Stomach smooth muscle (tissue), 2 donors: ENCODE data around the gene DLGAP5.
A peak's percentile ranks its signal among the peaks of the same experiment; 100 is the strongest.

Source experiments
- H3K27ac ChIP-seq: one replicate; pipeline ENCODE4 v1.7.0; 2013; ENCODE audit warnings: mild to moderate bottlenecking, low read length, inconsistent platforms
- H3K27me3 ChIP-seq, 2 donors: one replicate each; pipeline ENCODE4 v1.7.0; 2013; ENCODE audit warnings: low read length in 2 of 2; ENCODE audit not compliant: insufficient read depth in 2 of 2, control insufficient read depth in 1 of 2
- H3K36me3 ChIP-seq, 2 donors: one replicate each; pipeline ENCODE4 v1.7.0; 2013; ENCODE audit warnings: low read length in 2 of 2; ENCODE audit not compliant: control insufficient read depth in 2 of 2, insufficient read depth in 2 of 2
- H3K4me1 ChIP-seq: one replicate; pipeline ENCODE4 v1.7.0; 2013; ENCODE audit warnings: low read length; ENCODE audit not compliant: control insufficient read depth, insufficient read depth
- H3K4me3 ChIP-seq, 2 donors: one replicate each; pipeline ENCODE4 v1.7.0; 2013; ENCODE audit warnings: low read length in 2 of 2
- H3K9ac ChIP-seq, 2 donors: one replicate each; pipeline ENCODE4 v1.7.0; 2013; ENCODE audit warnings: low read length in 2 of 2, mild to moderate bottlenecking in 1 of 2
- H3K9me3 ChIP-seq, 2 donors: one replicate each; pipeline ENCODE4 v1.7.0; 2013; ENCODE audit warnings: low read length in 2 of 2; ENCODE audit not compliant: control insufficient read depth in 2 of 2
- donor health status: healthy.
- donor health status: Pancreatic carcinoma.

DLGAP5 gene

DNA sequence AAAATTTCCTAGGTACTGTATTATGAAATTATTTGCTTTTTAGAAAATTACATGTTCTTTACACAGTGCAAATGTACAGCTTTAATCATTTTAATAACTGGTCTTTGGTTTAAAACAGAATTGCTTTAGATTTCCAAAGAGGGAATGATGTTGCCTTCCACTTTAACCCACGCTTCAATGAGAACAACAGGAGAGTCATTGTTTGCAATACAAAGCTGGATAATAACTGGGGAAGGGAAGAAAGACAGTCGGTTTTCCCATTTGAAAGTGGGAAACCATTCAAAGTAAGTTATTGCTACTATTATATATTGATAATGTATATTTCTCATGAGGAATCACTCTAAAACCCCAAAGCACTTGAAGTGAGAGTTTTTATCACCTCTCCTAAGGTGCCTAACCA is 48.9 kb downstream of the DLGAP5 start:
- peaks cover 14 to 19% of the 10 kb centered on the region in 2 donors for H3K36me3 ChIP-seq

DNA sequence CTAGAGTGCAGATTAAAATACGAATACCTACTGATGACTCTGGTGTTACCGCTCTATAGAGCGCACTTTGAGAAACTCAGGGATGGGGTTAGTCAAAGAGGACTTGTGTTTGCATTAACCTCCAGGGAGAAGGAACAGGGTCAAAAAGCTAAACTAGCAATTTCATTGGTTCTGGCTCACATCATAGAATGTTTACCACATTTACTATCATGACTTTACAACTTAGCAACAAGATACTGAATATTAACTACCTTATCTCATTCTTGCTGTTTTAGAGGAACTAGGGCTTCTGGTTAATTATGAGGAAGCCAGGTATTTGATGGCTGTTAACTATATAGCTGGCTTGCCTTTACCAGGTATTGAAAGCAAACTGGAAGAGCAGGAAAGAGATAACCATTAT is 49.6 kb downstream of the DLGAP5 start:
- Histone ChIP-seq H3K27ac (no peak overlapping the region), H3K36me3 (peaks cover 14 to 19% of the 10 kb centered on the region in 2 donors), H3K9ac (no peak overlapping the region), H3K4me1 (peaks cover 4% of the 10 kb centered on the region), H3K9me3 (no peaks in the 10 kb centered on the region), H3K27me3 (no peaks in the 10 kb centered on the region), H3K4me3 (no peak overlapping the region)

More for the DNA sequence above, 48.9 kb downstream of the DLGAP5 start:
- Histone ChIP-seq H3K9ac (no peak overlapping the region), H3K27ac (no peak overlapping the region), H3K9me3 (no peaks in the 10 kb centered on the region), H3K4me1 (peaks cover 2% of the 10 kb centered on the region), H3K27me3 (no peaks in the 10 kb centered on the region), H3K4me3 (no peak overlapping the region)

DNA sequence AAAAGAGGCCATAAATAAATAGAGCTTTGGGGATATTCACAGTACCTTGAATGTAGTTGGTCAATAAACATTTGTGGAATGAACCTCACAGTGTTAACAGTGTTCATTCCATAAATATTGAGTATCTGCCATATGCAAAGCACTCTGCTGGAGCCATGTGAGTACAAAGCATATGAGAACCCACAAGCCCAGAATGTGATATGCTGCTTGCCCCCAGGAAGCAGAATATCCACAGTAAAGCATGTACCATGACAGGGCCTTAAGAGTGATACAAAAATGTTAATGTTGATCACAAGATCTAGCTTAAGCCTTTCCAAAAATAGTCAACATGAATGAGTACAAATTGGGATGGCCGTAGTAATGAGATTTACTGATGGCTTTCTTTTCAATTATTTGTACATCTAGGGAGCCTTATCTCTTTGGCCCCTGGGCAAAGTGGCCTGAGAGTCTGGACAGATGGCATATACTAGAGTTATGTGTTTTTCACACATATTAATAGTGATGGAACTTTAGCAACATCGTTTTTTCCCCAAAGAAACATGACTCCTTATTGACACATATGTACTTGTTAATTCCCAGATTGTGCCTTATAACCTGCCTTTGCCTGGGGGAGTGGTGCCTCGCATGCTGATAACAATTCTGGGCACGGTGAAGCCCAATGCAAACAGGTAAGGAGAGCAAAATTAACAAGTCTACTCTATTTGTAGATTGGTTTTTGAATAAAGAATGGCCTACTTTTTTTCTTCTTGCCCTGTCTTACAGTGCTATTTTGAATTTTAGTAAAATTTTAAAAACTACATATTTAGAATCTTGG is 51.5 kb downstream of the DLGAP5 start:
- peaks cover 14 to 19% of the 10 kb centered on the region in 2 donors for H3K36me3 ChIP-seq
- H3K27me3 ChIP-seq = no peaks in the 10 kb centered on the region
- H3K4me1 ChIP-seq = peaks cover 8% of the 10 kb centered on the region
- H3K4me3 ChIP-seq = no peak overlapping the region
- H3K9me3 ChIP-seq = no peaks in the 10 kb centered on the region
- H3K27ac ChIP-seq = no peak overlapping the region
- H3K9ac ChIP-seq = no peak overlapping the region

DNA sequence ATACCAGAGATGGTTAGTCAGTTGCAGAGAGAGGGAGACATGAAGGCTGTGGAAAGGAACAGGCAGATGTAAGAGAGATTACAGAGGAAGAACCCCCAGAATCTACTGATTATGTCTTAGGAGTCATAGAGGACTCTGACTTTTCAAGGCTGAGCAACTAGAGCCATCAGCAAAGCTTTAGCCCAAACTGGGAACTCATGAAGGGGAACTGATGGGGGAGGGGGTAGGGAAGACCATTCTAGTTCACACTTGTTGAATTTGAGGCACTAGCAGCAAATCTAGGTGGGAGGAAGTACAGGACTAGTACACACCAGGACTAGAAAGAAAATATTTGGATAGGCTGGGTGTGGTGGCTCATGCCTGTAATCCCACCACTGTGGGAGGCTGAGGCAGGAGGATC is 52.2 kb downstream of the DLGAP5 start:
- H3K4me1 ChIP-seq = peaks cover 8% of the 10 kb centered on the region
- H3K9me3 ChIP-seq = no peaks in the 10 kb centered on the region
- no peak overlapping the region for H3K9ac ChIP-seq
- peaks cover 14 to 19% of the 10 kb centered on the region in 2 donors for H3K36me3 ChIP-seq
- H3K4me3 ChIP-seq = no peak overlapping the region
- no peaks in the 10 kb centered on the region for H3K27me3 ChIP-seq
- H3K27ac ChIP-seq = no peak overlapping the region

DNA sequence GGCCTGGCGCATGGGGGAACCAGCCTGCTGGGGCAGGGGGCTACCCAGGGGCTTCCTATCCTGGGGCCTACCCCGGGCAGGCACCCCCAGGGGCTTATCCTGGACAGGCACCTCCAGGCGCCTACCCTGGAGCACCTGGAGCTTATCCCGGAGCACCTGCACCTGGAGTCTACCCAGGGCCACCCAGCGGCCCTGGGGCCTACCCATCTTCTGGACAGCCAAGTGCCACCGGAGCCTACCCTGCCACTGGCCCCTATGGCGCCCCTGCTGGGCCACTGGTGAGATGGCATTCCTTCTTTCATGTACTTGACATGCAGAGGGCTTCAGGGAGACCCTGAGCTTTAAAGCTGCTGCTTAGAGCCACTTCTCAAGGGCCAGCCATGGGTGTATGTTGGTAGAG is 53.3 kb downstream of the DLGAP5 start:
- H3K4me1 ChIP-seq = peaks cover 8% of the 10 kb centered on the region
- H3K4me3 ChIP-seq = peak overlapping the region in 1 of 2 donors; percentile 35
- H3K27ac ChIP-seq = peak overlapping the region; percentile 31
- H3K9ac ChIP-seq = no peak overlapping the region
- peaks cover 12 to 19% of the 10 kb centered on the region in 2 donors for H3K36me3 ChIP-seq
- H3K27me3 ChIP-seq = no peaks in the 10 kb centered on the region
- H3K9me3 ChIP-seq = no peaks in the 10 kb centered on the region

DNA sequence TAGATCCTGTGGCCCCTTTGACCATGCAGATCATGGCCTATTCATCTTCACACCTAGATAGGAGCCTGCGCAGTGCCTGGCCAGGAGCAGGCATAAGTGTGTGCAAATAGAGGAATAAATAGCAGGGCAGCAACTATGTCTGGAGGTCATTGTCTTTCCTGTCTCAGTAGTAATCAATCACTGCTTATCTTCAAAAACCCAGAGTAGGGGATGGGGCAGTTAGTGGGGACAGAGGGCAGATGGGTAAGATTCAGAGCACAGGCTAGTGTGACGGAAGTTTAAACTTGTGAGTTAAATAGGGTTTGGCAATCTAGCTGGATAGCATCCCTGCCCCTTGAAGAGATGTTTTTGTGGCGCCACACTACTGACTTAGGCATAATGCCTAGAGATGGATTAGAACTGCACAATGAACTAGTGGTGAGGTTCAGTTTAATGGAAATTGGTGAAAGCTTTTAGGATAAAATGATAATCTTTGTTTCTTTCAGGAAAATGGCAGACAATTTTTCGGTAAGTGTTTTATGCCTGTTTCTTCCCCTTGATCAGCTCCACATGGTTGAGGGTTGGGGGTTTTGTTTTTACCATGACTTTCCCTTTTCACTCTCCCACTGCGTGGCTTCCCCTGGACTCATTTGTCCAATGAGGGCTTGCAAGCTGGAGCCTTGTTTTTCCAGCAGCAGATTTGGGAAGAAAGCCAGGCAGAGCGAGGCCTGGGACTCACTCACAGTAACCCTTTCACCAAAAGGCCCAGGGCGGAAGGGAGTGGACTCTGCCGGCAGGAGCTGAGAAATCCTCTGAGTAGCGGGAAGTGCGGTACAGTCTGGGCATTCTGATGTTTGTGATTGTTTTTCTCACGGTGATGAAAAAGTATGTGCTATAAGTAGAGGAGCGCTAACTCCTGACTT is 54.2 kb downstream of the DLGAP5 start:
- Histone ChIP-seq H3K27ac (peak overlapping the region; percentile 62), H3K4me3 (peak overlapping the region; percentile 14 to 47), H3K9ac (peak overlapping the region; percentile 1 to 51), H3K9me3 (no peaks in the 10 kb centered on the region), H3K36me3 (peaks cover 12 to 19% of the 10 kb centered on the region in 2 donors), H3K27me3 (no peaks in the 10 kb centered on the region), H3K4me1 (peaks cover 8% of the 10 kb centered on the region)

DNA sequence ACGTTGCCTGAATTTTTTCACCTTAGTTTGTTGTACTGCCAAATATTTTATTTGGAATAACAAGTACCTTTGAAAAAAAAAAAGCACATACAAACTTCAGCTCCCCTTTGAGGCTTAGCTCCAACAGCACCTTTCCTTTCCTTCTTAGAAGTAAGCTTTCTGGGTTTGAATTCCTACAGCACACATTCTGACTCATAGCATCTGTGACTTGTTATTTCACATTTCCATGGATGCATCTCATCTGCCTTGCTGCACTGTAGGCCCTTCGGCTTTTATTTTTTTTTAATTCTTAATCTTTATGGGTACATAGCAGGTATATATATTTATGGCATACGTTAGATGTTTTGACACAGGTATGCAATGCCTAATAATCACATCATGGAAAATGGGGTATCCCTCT is 55.1 kb downstream of the DLGAP5 start:
- Histone ChIP-seq H3K4me1 (peaks cover 11% of the 10 kb centered on the region), H3K4me3 (no peak overlapping the region), H3K36me3 (peaks cover 12% of the 10 kb centered on the region in 2 donors), H3K27ac (no peak overlapping the region), H3K9ac (no peak overlapping the region), H3K9me3 (no peaks in the 10 kb centered on the region), H3K27me3 (no peaks in the 10 kb centered on the region)

DNA sequence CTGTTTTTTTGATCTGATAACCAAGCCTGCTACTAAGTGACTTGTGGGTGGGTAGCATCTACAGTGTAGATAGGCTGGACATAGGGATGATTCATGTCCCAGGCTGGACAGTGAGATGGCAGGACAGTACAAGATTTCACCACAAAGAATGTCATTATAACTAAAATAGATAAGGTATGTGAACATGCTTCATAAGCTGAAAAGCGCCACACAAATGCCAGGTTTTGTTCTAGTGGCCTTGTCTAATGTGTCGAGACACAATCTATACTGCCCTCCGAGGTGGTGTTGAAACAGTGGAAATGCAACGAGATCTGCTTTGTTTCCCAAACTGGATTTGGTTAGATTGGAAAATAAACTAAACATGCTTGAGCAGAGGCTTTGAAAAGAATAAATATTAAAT is 58.0 kb downstream of the DLGAP5 start:
- Histone ChIP-seq H3K9ac (no peak overlapping the region), H3K27ac (no peak overlapping the region), H3K4me1 (peaks cover 23% of the 10 kb centered on the region), H3K4me3 (no peak overlapping the region), H3K27me3 (peaks cover 0 to 4% of the 10 kb centered on the region in 2 donors), H3K36me3 (no peaks in the 10 kb centered on the region), H3K9me3 (no peaks in the 10 kb centered on the region)

DNA sequence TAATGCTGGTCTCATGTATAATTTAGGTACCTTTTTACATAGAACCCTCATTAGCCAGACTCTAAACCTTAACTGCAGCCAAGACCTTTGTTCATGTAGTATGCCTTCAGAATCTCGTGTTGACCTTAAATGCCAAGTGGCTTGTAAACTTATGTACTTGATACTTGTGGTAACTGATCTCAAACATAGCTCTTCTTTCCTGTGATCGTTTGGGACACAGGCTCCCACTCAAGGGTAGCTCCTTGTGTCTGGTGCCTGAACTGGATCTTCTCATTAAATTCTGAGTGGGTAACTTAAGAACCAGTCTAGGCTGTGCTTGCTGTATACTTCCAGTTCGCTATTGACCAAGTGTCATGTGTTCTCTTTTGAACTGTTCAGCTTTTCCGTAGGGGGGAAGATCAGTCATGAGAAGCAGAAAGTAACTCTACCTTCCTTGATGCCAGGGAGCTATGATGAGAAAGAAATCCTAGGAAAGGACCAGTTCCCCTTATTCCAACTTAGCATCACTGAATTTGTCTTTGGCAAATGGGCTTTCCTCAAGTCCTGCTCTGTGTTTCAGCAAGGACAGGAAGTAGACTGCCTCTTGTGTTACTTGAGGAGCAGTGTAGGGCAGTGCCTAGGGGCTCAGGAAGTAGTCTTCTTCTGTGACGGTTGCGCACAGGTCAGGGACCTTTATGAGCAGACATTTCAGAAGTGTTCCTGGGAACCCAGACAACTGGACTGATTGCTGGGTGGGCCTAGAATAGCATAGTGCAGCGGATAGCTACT is 59.8 kb downstream of the DLGAP5 start:
- peak overlapping the region; percentile 3 to 44 for H3K4me3 ChIP-seq
- peaks cover 17% of the 10 kb centered on the region for H3K4me1 ChIP-seq
- H3K9ac ChIP-seq = no peak overlapping the region

DNA sequence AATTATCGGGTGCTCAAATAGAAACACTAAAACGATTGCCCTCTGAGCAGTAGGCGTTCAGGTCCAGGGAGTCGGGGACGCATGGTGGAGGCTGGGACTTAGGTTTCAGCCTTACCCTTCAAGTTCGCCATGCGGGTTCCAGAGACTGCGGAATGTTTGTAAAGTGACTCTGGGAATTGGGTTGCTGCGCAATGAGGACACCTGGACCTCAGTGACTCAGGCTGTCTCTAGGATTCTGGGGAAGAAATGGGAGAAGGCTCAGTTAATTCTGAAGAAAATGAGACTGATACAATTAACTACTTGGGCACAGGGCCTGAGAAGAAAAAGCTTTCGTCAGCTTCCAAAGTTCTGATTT is 61.2 kb downstream of the DLGAP5 start:
- H3K9me3 ChIP-seq = no peaks in the 10 kb centered on the region
- peaks cover 0 to 4% of the 10 kb centered on the region in 2 donors for H3K27me3 ChIP-seq
- H3K27ac ChIP-seq = no peak overlapping the region
- peak overlapping the region; percentile 62 to 68 for H3K9ac ChIP-seq
- H3K4me3 ChIP-seq = peak overlapping the region; percentile 78 to 81
- H3K36me3 ChIP-seq = no peaks in the 10 kb centered on the region
- peaks cover 15% of the 10 kb centered on the region for H3K4me1 ChIP-seq

More for the DNA sequence above, 59.8 kb downstream of the DLGAP5 start:
- Histone ChIP-seq H3K27me3 (peaks cover 0 to 4% of the 10 kb centered on the region in 2 donors), H3K36me3 (no peaks in the 10 kb centered on the region), H3K9me3 (no peaks in the 10 kb centered on the region), H3K27ac (no peak overlapping the region)
